SIG-M5 (cell line): ENCODE results near the gene PLA2R1.

Source experiments
- DNase-seq: peaks from one replicate; lab custom pipeline; 2025; lab: John Stamatoyannopoulos, UW

The PLA2R1 gene

DNA sequence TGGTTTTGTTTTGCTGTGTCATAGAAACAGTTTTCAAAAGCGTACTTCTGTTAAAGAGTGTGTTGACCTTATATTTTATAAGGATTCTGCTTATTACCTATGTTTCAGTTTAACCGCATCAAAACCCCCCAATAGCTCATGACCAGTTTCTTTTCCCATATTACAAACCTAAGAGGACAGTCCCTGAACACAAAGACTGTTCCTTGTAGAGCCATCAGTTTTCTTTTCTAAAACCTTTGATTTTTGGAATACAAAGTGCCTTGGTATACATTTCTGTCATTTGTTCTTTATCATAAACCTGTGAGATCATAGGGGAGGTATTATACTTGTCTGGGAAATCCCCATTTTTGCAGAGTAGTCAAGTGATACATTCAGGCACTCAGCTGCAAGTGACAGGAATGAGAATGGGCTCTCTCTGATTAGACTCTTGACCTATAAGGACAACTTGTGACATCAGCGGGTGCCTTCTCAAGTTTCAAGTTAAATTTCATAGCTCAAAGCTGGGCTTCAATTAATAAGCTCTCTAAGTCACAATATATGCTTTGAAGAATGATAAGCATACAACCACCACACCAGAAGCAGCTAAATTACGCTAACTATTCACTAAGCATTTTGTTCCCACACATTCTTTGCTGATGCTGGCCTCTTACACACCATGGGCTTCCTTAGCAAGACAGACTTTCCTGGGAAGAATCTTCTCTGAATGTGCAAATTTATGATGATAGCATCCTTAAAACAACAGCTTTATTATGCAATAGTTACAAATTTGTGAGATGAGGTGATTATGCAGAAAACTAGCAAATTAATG is 167.0 kb downstream of the PLA2R1 start:
- DNase-seq, result no peak

DNA sequence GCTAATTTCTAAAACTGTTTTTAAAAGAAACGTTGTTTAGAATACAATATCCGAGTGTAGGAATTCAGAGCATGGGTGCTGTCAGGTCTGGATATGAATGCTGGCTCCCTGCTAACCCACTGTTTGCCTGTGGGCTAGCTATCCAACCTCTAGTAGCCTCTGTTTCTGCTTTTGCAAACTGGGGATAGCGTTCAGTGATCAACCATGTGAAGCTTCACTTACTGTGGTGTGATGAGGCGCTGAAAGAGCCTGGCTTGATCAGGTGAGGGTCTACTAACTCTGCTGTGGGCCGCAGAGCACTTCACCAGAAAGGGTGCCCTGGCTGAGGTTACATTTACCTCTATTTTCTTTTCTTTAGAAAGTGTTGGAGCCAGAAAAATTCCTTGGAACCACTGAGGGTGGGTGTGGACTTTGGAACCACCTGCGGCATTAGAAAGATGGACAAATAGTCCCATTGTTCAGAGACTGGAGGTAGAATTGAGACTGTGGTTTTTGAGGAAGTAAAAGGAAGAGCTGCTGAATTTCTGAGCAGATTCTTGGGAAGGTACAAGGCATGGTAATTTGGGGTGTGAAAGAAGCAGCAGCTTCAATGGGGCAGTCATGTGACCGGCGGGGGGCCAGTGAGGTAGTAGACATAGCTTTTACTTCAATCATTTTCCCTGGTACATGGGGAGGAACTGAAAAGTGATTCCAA is 168.1 kb downstream of the PLA2R1 start:
- no peak for DNase-seq

DNA sequence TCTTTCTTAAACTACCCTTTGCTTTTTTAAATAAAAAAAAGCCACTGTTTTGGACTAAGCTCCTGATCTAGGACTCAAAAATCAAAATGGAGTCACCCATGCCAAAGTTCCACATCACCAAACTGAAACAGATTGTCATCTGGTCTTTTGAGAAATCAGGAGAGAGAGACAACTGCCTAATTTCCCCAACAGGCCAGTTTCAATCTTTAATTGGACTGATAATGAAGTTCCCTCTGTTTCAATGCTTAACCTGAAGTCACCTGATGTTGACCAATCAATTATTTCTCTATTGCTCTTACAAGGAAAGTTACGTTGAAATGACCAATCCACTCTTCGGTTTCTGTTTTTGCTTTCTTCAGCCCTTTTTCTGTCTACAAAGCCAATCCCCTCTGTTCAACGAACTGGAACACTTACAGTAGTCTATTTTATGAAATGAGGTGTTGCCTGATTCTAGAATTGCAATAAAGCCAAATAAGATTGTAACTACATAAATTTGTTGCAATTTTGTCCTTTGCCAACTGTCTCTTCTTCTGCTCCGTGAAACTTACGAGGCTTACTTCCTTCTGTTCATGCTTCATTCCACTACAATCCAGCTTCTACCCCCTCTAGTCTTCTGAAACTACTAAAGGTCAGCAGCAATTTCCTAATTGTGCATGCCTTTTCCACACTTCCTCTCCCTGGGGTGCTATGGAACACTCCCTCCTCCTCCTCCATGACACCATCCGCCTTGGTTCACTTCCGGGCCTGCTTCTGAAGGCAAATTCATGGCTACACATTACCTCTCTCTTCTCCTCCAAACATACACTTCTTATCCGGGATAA is 169.2 kb downstream of the PLA2R1 start:
- no peak for DNase-seq

- DNase-seq, result no peak
Measured at GRCh38 chr2:159891917-159892730, 170.3 kb downstream of the PLA2R1 start.

- DNase-seq, result no peak
Measured at GRCh38 chr2:159891267-159891588, 171.2 kb downstream of the PLA2R1 start.

- no peak for DNase-seq
Measured at GRCh38 chr2:159890551-159891266, 171.7 kb downstream of the PLA2R1 start.

- no peak for DNase-seq
Measured at GRCh38 chr2:159882130-159882745, 180.2 kb downstream of the PLA2R1 start.
